Psoas muscle (tissue), 8 donors: ENCODE results near the gene UMAD1. TPM values are rescaled to one million over a fixed set of nuclear protein-coding genes. Genes with fewer than 3 reads are reported as not detected.

Experiments used
- ATAC-seq, 4 donors: fragments of 200-7000 bp; cut with Tn5 transposase; one replicate each; pipeline ENCODE4 v1.9.1; 2020; ENCODE audit warnings: moderate library complexity in 3 of 4, mild to moderate bottlenecking in 2 of 4
- DNase-seq, 2 donors: peaks; one replicate each; pipeline ENCODE4 v3.0.0-alpha.2; 2020
- H3K27ac ChIP-seq: fragments of 200-600 bp; one replicate; pipeline ENCODE4 v1.8.0; 2022
- H3K27me3 ChIP-seq, 3 donors: fragments of 200-600 bp in 1 of 3; one replicate each; pipeline versions ENCODE4 v1.6.1 to v1.8.0; 2013 to 2022; ENCODE audit warnings: low read length in 2 of 3, mild to moderate bottlenecking in 2 of 3, moderate library complexity in 1 of 3; ENCODE audit not compliant: insufficient read depth in 3 of 3
- H3K36me3 ChIP-seq, 2 donors: fragments of 200-600 bp in 1 of 2; one replicate each; pipeline versions ENCODE4 v1.6.1 to v1.8.0; 2013 to 2022; ENCODE audit warnings: low read depth in 1 of 2, mild to moderate bottlenecking in 1 of 2, moderate library complexity in 1 of 2; ENCODE audit not compliant: insufficient read depth in 1 of 2
- H3K4me1 ChIP-seq: fragments of 200-600 bp; one replicate; pipeline ENCODE4 v1.8.0; 2022
- H3K4me3 ChIP-seq: fragments of 200-600 bp; one replicate; pipeline ENCODE4 v1.8.0; 2022; ENCODE audit warnings: mild to moderate bottlenecking
- H3K9me3 ChIP-seq: fragments of 200-600 bp; one replicate; pipeline ENCODE4 v1.8.0; 2022
- WGBS, 3 donors: extraction: QIAGEN DNeasy Blood & Tissue Kit; methylation state at CpG; one replicate each; pipeline versions ENCODE4 v1.1.6 to v1.1.7; 2013; 5-methylcytosine and 5-hydroxymethylcytosine counted together
- intact Hi-C, 2 donors: fragments of 100-400 bp; cut with DNase I; formaldehyde crosslinking; loops; one replicate each; pipeline versions ENCODE4 v1.11.0 to v1.14.2; 2022
- polyA plus RNA-seq, 3 donors: library from polyadenylated mRNA; stranded (reverse); fragments of 200-250 nt; gene quantifications; one replicate each; pipeline ENCODE4 v1.2.3, GENCODE V29; 2013
- total RNA-seq, 4 donors: library from RNA; stranded (reverse); fragmentation: NEBNext Ultra II Directional in 2 of 4; extraction: Animal tissue kit (Norgen Biotek cat#: 25700) in 2 of 4; gene quantifications; one replicate each; pipeline versions ENCODE4 v1.2.1 to v1.2.4, GENCODE V29; 2021 to 2023
- TF ChIP-seq, protein P1 (sequence below): fragments of 200-600 bp; IDR thresholded peaks from one replicate; pipeline ENCODE4 v1.8.0; 2022; ENCODE audit warnings: antibody characterized with exemption
- donor health status: healthy with polysubstance abuse.
- donor health status: DM: no; HTN: no; CAD: no; lungs with moderate emphysema.
- donor health status: Bipolar disorder and iron deficiency.
- donor health status: healthy.
- donor health status: DM: yes; HTN: yes; CAD: no.
- donor health status: DM: no; HTN: no; CAD: no.
- donor health status: DM: no; HTN: no; CAD: no.
- donor health status: DM: yes; HTN: yes; CAD: no.

The UMAD1 gene
- total and polyA plus RNA-seq, 7 donors = 6.2 to 19.1 (median 12.3) TPM

DNA sequence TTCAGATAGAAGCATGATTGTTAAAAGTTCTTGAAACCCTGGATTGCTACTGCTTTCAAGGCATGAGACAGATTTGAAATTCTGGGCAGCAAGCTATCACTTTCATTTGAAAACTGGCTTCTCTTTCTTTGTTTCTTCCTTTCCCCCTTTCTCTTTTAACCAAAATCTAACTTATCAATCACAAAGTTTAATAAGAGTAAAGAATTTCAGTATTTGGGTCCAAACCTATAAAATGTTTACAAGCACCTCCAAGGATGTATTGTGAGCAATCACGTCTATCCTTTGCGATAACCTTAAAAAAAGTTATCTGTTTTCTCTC is 99.4 kb downstream of the UMAD1 start:
- TF ChIP-seq, protein P1, sequence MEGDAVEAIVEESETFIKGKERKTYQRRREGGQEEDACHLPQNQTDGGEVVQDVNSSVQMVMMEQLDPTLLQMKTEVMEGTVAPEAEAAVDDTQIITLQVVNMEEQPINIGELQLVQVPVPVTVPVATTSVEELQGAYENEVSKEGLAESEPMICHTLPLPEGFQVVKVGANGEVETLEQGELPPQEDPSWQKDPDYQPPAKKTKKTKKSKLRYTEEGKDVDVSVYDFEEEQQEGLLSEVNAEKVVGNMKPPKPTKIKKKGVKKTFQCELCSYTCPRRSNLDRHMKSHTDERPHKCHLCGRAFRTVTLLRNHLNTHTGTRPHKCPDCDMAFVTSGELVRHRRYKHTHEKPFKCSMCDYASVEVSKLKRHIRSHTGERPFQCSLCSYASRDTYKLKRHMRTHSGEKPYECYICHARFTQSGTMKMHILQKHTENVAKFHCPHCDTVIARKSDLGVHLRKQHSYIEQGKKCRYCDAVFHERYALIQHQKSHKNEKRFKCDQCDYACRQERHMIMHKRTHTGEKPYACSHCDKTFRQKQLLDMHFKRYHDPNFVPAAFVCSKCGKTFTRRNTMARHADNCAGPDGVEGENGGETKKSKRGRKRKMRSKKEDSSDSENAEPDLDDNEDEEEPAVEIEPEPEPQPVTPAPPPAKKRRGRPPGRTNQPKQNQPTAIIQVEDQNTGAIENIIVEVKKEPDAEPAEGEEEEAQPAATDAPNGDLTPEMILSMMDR = no peak
- no peaks in the 10 kb centered on the region for H3K4me1 ChIP-seq
- H3K4me3 ChIP-seq = no peak overlapping the region
- 92 to 97% (median 96%) methylated on average over 2 of the region's 2 CpGs for WGBS, 3 donors
- ATAC-seq (no peak), DNase-seq (no peak)
- H3K9me3 ChIP-seq = no peaks in the 10 kb centered on the region
- no peaks in the 10 kb centered on the region for H3K27me3 ChIP-seq
- H3K36me3 ChIP-seq = no peaks in the 10 kb centered on the region
- no peak overlapping the region for H3K27ac ChIP-seq
- intact Hi-C loops = no loop called here

DNA sequence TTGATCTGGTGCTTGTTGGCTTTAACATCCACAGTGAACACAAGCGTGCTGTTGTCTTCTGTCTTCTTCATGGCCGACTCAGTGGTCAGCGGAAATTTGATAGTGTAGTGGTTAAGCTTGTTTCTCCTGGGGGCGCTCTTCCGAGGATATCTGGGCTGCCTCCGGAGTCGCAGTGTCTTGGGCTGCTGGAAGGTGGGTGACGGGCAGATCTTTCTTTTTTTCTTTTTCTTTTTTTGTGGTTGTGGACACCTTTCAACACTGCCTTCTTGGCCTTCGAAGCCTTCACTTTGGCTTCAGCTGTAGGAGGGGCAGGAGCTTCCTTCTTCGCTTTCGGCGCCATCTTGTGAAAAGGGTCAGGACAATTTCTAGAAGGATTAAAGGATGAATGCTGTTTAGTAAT is 101.7 kb downstream of the UMAD1 start:
- no peak for DNase-seq
- Histone ChIP-seq H3K27ac (no peak overlapping the region), H3K4me1 (no peaks in the 10 kb centered on the region), H3K36me3 (no peaks in the 10 kb centered on the region), H3K9me3 (no peaks in the 10 kb centered on the region), H3K4me3 (no peak overlapping the region), H3K27me3 (no peaks in the 10 kb centered on the region)
- TF ChIP-seq, protein P1 = no peak
- 96 to 97% (median 97%) methylated on average over 12 of the region's 12 CpGs for WGBS, 3 donors
- intact Hi-C loops = no loop called here
- ATAC-seq = no peak

GRCh38 chr7:7745258-7745657 is 104.7 kb downstream of the UMAD1 start:
- ATAC-seq = no peak
- TF ChIP-seq, protein P1 = no peak
- H3K27ac ChIP-seq = no peak overlapping the region

GRCh38 chr7:7745966-7746365 is 105.4 kb downstream of the UMAD1 start:
- H3K36me3 ChIP-seq = no peaks in the 10 kb centered on the region
- no peak overlapping the region for H3K27ac ChIP-seq
- H3K4me1 ChIP-seq = no peaks in the 10 kb centered on the region
- intact Hi-C loops = no loop called here
- WGBS, 3 donors = 95 to 99% (median 98%) methylated on average over 4 of the region's 4 CpGs
- no peak for ATAC-seq
- TF ChIP-seq, protein P1 = no peak
- no peaks in the 10 kb centered on the region for H3K27me3 ChIP-seq
- no peak overlapping the region for H3K4me3 ChIP-seq
- DNase-seq = no peak
- H3K9me3 ChIP-seq = no peaks in the 10 kb centered on the region

More at GRCh38 chr7:7745258-7745657, 104.7 kb downstream of the UMAD1 start:
- no peaks in the 10 kb centered on the region for H3K27me3 ChIP-seq
- WGBS, 3 donors = 56 to 63% (median 59%) methylated on average over 4 of the region's 4 CpGs
- DNase-seq = no peak
- intact Hi-C loops = no loop called here
- no peaks in the 10 kb centered on the region for H3K4me1 ChIP-seq
- H3K9me3 ChIP-seq = no peaks in the 10 kb centered on the region
- H3K36me3 ChIP-seq = no peaks in the 10 kb centered on the region
- H3K4me3 ChIP-seq = no peak overlapping the region

- H3K4me1 ChIP-seq = no peaks in the 10 kb centered on the region
- no peaks in the 10 kb centered on the region for H3K27me3 ChIP-seq
- H3K9me3 ChIP-seq = no peaks in the 10 kb centered on the region
- no peaks in the 10 kb centered on the region for H3K36me3 ChIP-seq
- H3K27ac ChIP-seq = no peak overlapping the region
- TF ChIP-seq, protein P1 = no peak
- ATAC-seq = no peak
- no peak for DNase-seq
- WGBS, 3 donors = 61 to 66% (median 66%) methylated on average over 4 of the region's 4 CpGs
- no peak overlapping the region for H3K4me3 ChIP-seq
- intact Hi-C loops = no loop called here
Observed at GRCh38 chr7:7746458-7746857, 105.9 kb downstream of the UMAD1 start.
